OCI-LY3 (cell line): ENCODE measurements around the gene USH2A.
A peak's percentile ranks its signal among the peaks of the same experiment; 100 is the strongest.
"Not testable (repeated sequence)": the region's sequence is repeated elsewhere in the genome, so short reads cannot be mapped to it uniquely, and the experiment has no call there.

Source experiments
- H2AFZ ChIP-seq: fragments of 200-600, 300-600 bp; shearing (Covaris generic); 2 replicates; pipeline ENCODE4 v1.6.0; 2014; ENCODE audit warnings: antibody characterized with exemption, low read depth, low read length
- H3K27ac ChIP-seq: fragments of 200-600, 300-600 bp; sonication (generic); 2 replicates; pipeline ENCODE4 v1.5.1; 2014; ENCODE audit warnings: mild to moderate bottlenecking, low read length, moderate library complexity, mixed read lengths
- H3K27me3 ChIP-seq: fragments of 200-600, 300-600 bp; sonication (generic); 2 replicates; pipeline ENCODE4 v1.6.1; 2014; ENCODE audit warnings: low read depth, low read length, mixed read lengths
- H3K36me3 ChIP-seq: fragments of 200-600, 300-600 bp; sonication (generic); replicated peaks from 2 replicates; pipeline ENCODE3; 2014; ENCODE audit warnings: low read depth, low read length, mixed read lengths
- H3K4me1 ChIP-seq: fragments of 300-600, 200-600 bp; sonication (generic); 2 replicates; pipeline ENCODE4 v1.6.1; 2014; ENCODE audit warnings: low read length, mixed read lengths
- H3K4me2 ChIP-seq: fragments of 200-600, 300-600 bp; sonication (generic); 2 replicates; pipeline ENCODE4 v1.6.1; 2014; ENCODE audit warnings: low read length, mixed read lengths
- H3K4me3 ChIP-seq: fragments of 300-600, 200-600 bp; sonication (generic); 2 replicates; pipeline ENCODE4 v1.5.1; 2014; ENCODE audit warnings: antibody characterized with exemption, mild to moderate bottlenecking, low read length, moderate library complexity
- H3K79me2 ChIP-seq: fragments of 300-600, 200-600 bp; shearing (Covaris generic); 2 replicates; pipeline ENCODE4 v1.6.1; 2014; ENCODE audit warnings: mild to moderate bottlenecking, low read length, mixed read lengths
- H3K9ac ChIP-seq: fragments of 300-600, 200-600 bp; shearing (Covaris generic); 2 replicates; pipeline ENCODE4 v1.6.0; 2014; ENCODE audit warnings: mild to moderate bottlenecking, low read length, moderate library complexity
- H3K9me3 ChIP-seq: fragments of 200-600, 300-600 bp; shearing (Covaris generic); 2 replicates; pipeline ENCODE4 v1.6.1; 2014; ENCODE audit warnings: low read length, mixed read lengths; ENCODE audit not compliant: insufficient read depth
- H4K20me1 ChIP-seq: fragments of 200-600, 300-600 bp; sonication (generic); 2 replicates; pipeline ENCODE4 v1.6.1; 2016; ENCODE audit warnings: low read length, mixed read lengths; ENCODE audit not compliant: insufficient read depth
- CTCF ChIP-seq: fragments of 200-600, 300-600 bp; sonication (generic); IDR thresholded peaks from 2 replicates; pipeline ENCODE4 v1.5.1; 2014; ENCODE audit warnings: antibody characterized with exemption, low read length, low read depth
- EZH2phosphoT487 ChIP-seq: fragments of 200-600 bp; shearing (Covaris generic); IDR thresholded peaks from 2 replicates; pipeline ENCODE4 v1.6.1; 2018; ENCODE audit warnings: antibody characterized with exemption, mixed run types, low read depth

Gene USH2A

GRCh38 chr1:216014086-216014485 is 409.2 kb downstream of the USH2A start:
- Histone ChIP-seq H3K9ac (no peak overlapping the region), H3K36me3 (no peaks in the 10 kb centered on the region), H3K4me3 (no peak overlapping the region), H3K27me3 (no peaks in the 10 kb centered on the region), H4K20me1 (no peaks in the 10 kb centered on the region), H3K4me2 (no peak overlapping the region), H3K4me1 (no peaks in the 10 kb centered on the region), H3K79me2 (no peaks in the 10 kb centered on the region), H3K9me3 (no peaks in the 10 kb centered on the region), H3K27ac (no peak overlapping the region), H2AFZ (no peak overlapping the region)
- TF ChIP-seq EZH2phosphoT487: no peak
- TF ChIP-seq CTCF: no peak

GRCh38 chr1:216009456-216009855 is 413.8 kb downstream of the USH2A start:
- H3K79me2 ChIP-seq, H3K4me2 ChIP-seq, H4K20me1 ChIP-seq, H2AFZ ChIP-seq, H3K9me3 ChIP-seq, H3K36me3 ChIP-seq, H3K4me3 ChIP-seq, H3K9ac ChIP-seq, H3K27ac ChIP-seq, H3K27me3 ChIP-seq: not testable (repeated sequence)
- peaks cover 18% of the 10 kb centered on the region for H3K4me1 ChIP-seq

GRCh38 chr1:216005916-216006315 is 417.3 kb downstream of the USH2A start:
- peak overlapping the region; percentile 56 for H3K4me2 ChIP-seq
- H3K27me3 ChIP-seq: peaks cover 7% of the 10 kb centered on the region; the same call in 1 of the 2 replicates
- H3K27ac ChIP-seq: peak overlapping the region; percentile 49
- H4K20me1 ChIP-seq: 0 out of 2 replicates have a peak, but pooled peaks cover 3% of the 10 kb centered on the region
- TF ChIP-seq CTCF: no peak
- no peak for TF ChIP-seq EZH2phosphoT487
- peak overlapping the region; percentile 17; the same call in 1 of the 2 replicates for H3K4me3 ChIP-seq
- no peaks in the 10 kb centered on the region for H3K36me3 ChIP-seq
- H2AFZ ChIP-seq: no peak overlapping the region
- H3K4me1 ChIP-seq: peaks cover 18% of the 10 kb centered on the region
- no peaks in the 10 kb centered on the region; the same call in 1 of the 2 replicates for H3K9me3 ChIP-seq
- H3K79me2 ChIP-seq: no peaks in the 10 kb centered on the region
- H3K9ac ChIP-seq: no peak overlapping the region

GRCh38 chr1:215992620-215993019 is 430.6 kb downstream of the USH2A start:
- no peak overlapping the region for H3K4me2 ChIP-seq
- TF ChIP-seq CTCF (peak; percentile 77), EZH2phosphoT487 (no peak)

More at GRCh38 chr1:215992620-215993019, 430.6 kb downstream of the USH2A start:
- Histone ChIP-seq H3K27me3 (peaks cover 28% of the 10 kb centered on the region; the same call in 1 of the 2 replicates), H3K9ac (no peak overlapping the region), H3K27ac (no peak overlapping the region), H4K20me1 (no peaks in the 10 kb centered on the region), H3K4me1 (peaks cover 16% of the 10 kb centered on the region; the same call in 1 of the 2 replicates), H3K9me3 (no peaks in the 10 kb centered on the region), H2AFZ (no peak overlapping the region), H3K79me2 (no peaks in the 10 kb centered on the region), H3K36me3 (no peaks in the 10 kb centered on the region), H3K4me3 (no peak overlapping the region)
